Cardiac fibroblast (primary cell): ENCODE results near the gene TMEM38B.

Experiments
- DNase-seq, 2 donors: peaks; one replicate each; pipeline versions ENCODE4 v3.0.0 to v3.0.0-alpha.2; 2010; ENCODE audit warnings: low read depth in 2 of 2
- H3K4me3 ChIP-seq, 2 donors: replicated peaks in 1 of 2; 1 replicate in 1 of 2; 2 replicates in 1 of 2; pipeline ENCODE4 v1.5.1; 2011; ENCODE audit warnings: low read depth in 2 of 2, low read length in 2 of 2, mild to moderate bottlenecking in 2 of 2, moderate library complexity in 1 of 2
- TF ChIP-seq, protein P1 (sequence below): IDR thresholded peaks from one replicate; pipeline ENCODE4 v1.5.1; 2011; ENCODE audit warnings: low read depth, mild to moderate bottlenecking, low read length, inconsistent platforms

TMEM38B gene

DNA sequence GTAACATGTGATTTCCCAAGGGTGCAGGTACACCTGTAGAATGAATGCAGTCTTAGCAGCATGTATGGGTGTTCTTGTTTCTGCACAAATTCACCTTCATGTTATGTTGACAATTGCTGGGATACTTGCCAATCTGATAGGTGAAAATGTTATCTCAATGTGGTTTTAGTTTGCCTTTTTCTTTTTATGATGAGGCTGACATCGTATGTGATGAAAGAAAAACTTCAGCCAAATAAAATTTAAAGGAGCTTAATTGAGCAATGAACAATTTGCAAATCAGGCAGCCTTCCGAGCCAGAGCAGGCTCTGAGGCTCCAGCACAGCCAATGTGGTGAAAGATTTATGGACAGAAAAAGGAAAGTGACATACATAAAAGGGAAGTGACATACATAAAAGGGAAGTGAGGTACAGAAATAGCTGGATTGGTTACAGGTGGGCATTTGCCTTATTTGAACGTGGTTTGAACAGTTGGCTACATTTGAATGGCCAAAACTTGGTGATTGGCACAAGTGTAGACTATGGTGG, 21.6 kb upstream of the TMEM38B start:
- DNase-seq = no peak
- TF ChIP-seq, protein P1, sequence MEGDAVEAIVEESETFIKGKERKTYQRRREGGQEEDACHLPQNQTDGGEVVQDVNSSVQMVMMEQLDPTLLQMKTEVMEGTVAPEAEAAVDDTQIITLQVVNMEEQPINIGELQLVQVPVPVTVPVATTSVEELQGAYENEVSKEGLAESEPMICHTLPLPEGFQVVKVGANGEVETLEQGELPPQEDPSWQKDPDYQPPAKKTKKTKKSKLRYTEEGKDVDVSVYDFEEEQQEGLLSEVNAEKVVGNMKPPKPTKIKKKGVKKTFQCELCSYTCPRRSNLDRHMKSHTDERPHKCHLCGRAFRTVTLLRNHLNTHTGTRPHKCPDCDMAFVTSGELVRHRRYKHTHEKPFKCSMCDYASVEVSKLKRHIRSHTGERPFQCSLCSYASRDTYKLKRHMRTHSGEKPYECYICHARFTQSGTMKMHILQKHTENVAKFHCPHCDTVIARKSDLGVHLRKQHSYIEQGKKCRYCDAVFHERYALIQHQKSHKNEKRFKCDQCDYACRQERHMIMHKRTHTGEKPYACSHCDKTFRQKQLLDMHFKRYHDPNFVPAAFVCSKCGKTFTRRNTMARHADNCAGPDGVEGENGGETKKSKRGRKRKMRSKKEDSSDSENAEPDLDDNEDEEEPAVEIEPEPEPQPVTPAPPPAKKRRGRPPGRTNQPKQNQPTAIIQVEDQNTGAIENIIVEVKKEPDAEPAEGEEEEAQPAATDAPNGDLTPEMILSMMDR = no peak

GRCh38 chr9:105673850-105674387, 20.4 kb upstream of the TMEM38B start:
- no peak overlapping the region for H3K4me3 ChIP-seq
- TF ChIP-seq, protein P1 = no peak
- DNase-seq = no peak

More for the DNA sequence above, 21.6 kb upstream of the TMEM38B start:
- H3K4me3 ChIP-seq = no peak overlapping the region

GRCh38 chr9:105676351-105676923, 17.9 kb upstream of the TMEM38B start:
- DNase-seq = no peak
- H3K4me3 ChIP-seq = no peak overlapping the region
- TF ChIP-seq, protein P1 = no peak

DNA sequence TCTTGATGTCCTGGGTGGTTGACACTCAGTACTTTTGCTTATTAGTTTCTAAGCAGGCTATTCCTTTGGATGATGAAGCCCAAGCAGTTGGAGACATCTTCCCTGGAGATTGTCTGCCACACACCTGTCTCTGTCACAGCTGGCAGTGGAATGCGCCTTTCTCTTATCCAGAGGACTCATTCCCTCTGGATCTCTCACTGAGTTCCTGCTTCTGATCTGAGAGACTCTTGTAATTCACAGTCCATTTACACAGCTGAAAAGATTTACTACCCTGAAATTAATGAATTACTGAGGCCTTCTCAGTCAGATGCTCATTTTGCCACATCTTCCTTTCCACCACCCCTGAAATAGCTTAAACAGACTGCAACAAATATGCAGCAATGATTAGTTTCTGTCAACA, 16.2 kb upstream of the TMEM38B start:
- no peak overlapping the region for H3K4me3 ChIP-seq
- no peak for DNase-seq
- TF ChIP-seq, protein P1 = no peak

- DNase-seq = no peak
- TF ChIP-seq, protein P1 = no peak
Observed at GRCh38 chr9:105678781-105679180, 15.6 kb upstream of the TMEM38B start.

DNA sequence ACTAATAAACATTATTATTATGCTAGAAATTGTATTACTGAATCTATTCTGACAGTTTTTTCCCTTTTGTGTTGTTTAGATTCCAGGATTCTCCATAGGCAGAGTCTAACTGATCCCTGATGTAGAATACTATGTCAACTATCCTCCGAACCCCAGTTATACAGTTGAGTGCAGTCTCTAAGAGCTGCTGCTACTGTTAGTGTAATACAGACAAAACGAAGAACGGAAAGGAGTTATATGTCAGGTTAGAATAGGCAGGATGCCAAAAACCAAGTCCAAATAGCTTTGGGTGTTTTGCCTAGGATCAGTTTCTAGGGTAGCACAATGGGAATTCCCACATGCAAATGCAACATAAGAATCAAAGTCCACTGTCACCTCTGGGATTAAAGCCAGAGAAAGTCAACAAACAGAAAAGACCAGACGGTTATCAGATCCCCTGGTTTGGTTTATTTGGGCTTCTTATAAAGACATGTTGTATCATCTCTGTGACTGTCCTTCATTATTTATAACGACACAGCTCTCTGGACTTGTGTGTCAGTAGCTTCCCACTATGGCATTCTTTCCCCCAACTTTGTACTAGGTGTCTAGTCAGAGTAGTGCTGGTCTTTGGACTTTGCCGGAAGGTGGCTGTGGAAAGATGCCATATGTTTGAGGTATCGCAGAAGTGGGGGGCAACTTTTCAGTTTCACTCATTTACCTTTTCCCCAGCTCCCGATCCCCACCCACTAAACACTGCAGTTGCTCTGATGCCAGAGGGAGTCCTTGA, 14.9 kb upstream of the TMEM38B start:
- TF ChIP-seq, protein P1 = no peak
- DNase-seq = no peak
- no peak overlapping the region for H3K4me3 ChIP-seq

More at GRCh38 chr9:105678781-105679180, 15.6 kb upstream of the TMEM38B start:
- H3K4me3 ChIP-seq = no peak overlapping the region
